SKM-1 (cell line): Measurements from ENCODE around the gene SLC25A21.

Experiments used
- DNase-seq: peaks from one replicate; lab custom pipeline; 2025; ENCODE audit not compliant: unreplicated experiment; lab: John Stamatoyannopoulos, UW

SLC25A21 gene

DNA sequence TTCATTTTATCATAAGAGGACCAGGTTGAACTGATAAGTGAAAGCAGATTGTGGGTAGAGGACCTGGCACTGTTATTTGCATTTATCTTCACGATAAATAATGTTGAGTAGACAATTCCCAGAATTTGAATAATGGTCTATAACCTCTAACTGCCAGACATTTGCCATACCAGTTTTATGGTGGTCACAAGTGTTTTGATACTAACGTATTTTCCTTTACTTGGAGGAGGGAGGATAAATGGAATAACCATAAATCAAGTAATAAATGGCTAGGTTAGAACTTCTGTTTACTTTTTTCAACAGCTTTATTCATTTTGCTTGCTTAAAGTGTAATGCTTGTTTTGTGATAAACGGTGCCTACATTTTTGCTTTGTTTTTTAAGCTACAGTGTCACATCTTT, 501.3 kb downstream of the SLC25A21 start:
- DNase-seq, result no peak

DNA sequence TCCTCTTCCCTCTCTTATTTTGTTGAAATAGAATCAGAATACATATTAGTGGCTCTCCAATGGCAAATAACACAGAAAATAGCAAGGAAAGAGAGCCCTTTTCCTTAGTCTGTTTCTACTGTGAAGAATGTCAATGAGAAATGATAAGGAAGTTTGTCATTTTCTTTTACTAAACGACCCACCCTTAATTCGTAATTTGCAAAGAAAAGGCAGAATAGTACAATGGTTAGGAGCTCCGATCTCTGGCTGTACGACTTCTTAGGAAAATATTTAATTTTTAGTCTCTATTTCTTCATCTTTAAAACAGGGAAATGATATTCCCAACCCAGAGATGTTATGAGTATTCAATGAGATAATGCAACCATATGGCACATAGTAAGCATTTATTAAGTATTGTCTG, 504.7 kb downstream of the SLC25A21 start:
- no peak for DNase-seq

DNA sequence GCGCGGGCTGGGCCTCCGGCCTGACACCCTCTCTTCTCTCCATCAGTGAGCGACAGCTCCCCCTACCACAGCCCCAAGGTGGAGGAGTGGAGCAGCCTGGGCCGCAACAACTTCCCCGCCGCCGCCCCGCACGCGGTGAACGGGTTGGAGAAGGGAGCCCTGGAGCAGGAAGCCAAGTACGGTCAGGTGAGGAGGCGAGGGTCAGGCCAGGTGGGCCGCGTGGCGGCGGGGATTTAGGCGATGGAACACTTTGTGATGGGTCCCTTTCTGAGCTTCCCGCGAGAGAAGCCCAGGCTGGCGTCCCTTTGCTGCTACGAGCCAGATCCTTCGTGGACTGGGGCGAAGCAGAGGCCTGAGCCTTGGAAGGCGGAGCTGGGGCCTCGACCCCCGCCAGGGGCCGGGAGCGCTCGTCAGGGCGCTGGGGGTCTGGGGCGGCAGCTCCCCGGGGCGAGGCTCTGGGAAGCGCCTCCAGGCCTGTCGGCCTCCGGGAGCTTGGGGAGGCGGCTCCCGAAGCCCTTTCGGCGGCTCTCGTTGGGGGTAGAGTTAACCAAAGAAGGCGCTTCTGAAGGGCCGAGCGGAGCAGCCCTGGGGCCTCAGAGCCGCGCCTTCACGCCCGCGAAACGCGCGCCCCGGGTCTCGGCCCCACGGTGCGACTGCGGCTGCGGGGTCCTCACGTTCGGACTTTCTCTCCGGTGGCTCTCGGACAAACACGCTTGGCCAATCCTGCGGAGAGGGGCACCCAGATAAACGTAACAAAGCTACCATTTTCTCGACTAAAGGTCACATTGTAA, 505.8 kb downstream of the SLC25A21 start:
- DNase-seq, result no peak

DNA sequence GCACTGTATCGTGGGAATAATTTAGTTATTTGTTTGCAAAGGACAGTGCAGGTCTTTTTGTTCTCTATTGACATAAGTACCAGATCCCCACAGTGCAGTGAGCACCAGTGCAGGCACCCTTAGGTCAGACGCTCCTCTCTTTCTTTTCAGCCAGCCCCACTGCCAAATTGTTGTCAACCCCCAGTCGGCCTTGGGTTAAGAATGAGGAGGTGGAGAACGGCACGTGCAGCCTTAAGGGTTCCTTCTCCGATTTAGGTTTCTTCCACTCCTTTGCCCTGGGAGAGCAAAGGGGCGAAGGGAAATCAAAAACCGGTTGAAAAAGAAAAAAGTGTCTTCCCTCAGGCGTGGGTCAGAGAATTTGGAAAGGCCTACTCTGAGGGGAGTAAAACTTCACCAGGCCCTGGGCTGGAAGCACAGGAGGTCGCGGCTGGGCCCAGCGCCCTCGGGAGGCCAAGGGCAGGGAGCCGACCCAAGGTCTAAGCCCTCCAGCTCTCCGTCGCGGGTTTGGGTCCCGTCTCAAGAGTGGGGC, 506.5 kb downstream of the SLC25A21 start:
- DNase-seq, result no peak

DNA sequence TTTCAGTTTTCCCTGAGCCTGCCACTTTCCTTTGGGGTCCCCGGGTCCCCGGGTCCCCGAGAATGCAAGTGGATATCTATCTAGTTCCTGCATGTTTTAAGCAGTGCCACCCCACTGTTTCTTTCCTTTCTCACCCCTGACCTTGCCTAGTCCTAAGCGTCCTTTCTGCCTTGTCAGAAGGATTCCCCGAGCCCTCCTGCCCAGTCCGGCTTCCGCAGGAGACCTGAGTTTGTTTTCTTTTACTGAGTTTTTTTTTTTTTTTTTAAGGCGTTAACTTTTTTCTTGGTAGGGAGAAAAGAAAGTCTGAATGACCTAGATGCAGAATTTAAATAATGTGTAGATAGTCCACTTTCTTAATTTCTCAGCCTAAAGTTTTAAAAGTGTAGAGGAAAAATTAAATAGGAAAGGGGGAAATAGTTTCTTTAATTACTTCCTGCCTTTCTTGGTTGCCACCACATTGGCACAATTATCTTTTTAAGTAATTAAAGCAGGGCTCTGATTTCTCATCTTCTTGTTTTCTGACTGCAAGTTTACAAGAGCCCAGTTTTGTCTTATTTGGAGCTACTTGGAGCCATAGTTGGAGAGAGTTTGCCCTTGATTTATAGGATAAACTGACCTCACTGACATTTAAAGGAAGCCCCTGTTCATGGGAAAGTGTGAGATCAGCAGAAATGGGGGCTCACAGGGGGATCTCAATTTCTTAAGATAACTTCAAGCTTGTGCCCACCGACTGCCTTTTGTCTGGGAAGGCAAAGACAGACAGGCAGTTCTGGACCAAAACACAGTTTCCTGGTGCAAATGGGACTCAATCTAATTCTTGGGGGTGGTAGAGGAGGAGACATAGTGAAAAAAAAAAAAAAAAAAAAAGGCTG, 507.8 kb downstream of the SLC25A21 start:
- DNase-seq, result no peak

DNA sequence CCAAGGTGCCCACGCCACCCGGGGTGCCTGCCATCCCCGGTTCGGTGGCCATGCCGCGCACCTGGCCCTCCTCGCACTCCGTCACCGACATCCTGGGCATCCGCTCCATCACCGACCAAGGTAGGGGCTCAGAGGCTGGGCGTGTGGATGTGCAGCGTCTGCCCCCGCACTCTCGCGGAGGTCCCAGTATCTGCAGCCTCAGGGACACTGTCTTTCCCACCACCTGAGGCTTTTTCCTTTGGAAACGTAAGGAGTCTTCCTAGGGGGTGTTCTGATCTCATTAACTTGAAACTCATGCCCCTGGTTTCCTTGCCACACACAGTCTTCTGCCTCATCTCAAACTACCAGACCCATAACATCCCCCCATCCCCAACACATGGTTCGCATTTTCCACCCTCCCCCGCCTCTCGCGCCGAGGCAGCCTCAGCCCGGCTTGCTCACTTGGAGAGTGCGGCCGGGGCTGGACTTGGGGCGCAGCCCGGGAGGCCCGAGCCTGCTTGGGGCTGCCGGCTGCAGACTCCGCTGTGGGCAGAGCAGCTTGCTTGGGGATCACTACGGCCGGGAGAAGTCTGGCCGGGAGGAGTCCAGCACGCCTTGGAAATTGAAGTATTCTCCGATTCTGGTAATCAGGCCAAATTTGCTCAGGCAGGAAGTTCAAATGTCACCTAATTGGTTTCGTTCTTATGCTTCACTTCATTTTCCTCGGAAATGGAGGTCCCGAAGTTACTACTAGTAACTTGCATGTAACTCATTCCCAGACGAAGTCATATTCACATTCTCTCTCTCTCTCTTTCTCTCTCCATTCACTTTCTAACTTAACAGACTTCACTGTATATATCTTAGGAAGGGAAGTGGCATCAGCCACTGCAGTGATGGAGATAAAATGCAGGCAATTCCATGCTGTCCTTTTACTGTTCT, 508.7 kb downstream of the SLC25A21 start:
- no peak for DNase-seq

DNA sequence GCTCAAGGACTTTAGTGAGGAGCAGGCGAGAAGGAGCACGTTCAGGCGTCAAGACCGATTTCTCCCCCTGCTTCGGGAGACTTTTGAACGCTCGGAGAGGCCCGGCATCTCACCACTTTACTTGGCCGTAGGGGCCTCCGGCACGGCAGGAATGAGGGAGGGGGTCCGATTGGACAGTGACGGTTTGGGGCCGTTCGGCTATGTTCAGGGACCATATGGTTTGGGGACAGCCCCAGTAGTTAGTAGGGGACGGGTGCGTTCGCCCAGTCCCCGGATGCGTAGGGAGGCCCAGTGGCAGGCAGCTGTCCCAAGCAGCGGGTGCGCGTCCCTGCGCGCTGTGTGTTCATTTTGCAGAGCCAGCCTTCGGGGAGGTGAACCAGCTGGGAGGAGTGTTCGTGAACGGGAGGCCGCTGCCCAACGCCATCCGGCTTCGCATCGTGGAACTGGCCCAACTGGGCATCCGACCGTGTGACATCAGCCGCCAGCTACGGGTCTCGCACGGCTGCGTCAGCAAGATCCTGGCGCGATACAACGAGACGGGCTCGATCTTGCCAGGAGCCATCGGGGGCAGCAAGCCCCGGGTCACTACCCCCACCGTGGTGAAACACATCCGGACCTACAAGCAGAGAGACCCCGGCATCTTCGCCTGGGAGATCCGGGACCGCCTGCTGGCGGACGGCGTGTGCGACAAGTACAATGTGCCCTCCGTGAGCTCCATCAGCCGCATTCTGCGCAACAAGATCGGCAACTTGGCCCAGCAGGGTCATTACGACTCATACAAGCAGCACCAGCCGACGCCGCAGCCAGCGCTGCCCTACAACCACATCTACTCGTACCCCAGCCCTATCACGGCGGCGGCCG, 509.6 kb downstream of the SLC25A21 start:
- DNase-seq, result no peak

DNA sequence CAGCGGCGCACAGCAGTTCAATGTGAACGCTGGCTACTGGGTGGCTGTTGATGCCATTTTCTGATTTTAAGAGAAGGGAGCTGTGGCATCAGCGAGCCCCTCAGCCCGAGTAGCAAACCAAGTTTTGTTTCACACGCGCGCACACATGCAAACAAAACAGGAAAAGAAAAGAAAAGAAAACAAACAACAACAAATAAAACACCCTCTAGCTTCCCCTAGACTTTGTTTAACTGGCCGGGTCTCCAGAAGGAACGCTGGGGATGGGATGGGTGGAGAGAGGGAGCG, 510.2 kb downstream of the SLC25A21 start:
- DNase-seq, result no peak

DNA sequence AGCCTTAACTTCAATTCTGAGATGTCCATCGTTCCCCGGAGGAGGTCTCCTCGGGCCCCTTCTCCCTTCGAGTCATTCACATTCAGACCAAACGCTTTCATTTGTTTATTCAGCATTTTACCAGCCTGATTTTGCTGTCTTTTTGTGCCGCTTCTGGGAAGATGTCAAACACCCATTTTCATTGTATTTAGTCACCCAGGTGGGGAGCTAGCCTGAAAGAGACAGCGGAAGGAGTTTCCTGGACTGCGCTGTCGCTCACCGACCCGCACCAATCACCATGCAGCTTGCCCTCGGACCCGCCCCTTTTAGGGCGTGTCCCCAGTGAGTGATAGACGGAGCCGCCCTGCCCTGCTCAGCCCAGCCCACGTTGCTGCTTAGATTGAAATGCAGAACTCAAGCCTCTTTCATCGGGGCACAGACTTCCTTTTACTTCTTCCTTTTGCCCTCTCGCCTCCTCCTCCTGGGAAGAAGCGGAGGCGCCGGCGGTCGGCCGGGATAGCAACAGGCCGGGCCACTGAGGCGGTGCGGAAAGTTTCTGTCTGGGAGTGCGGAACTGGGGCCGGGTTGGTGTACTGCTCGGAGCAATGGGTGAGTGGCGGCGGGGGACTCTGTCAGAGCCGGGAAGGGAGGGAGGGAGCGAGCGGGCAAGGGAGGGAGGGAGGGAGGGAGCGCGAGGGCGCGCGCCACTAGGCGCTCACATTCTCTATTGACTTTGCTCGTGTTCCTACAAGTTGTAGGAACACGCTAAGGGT, 510.7 kb downstream of the SLC25A21 start, which contains the start of gene PAX9:
PAX9 (plus strand) TSS at position 355 of the 752 bp plus-strand sequence; CDS start at position 585, 230 bp downstream.
- DNase-seq, result peak; percentile 55

DNA sequence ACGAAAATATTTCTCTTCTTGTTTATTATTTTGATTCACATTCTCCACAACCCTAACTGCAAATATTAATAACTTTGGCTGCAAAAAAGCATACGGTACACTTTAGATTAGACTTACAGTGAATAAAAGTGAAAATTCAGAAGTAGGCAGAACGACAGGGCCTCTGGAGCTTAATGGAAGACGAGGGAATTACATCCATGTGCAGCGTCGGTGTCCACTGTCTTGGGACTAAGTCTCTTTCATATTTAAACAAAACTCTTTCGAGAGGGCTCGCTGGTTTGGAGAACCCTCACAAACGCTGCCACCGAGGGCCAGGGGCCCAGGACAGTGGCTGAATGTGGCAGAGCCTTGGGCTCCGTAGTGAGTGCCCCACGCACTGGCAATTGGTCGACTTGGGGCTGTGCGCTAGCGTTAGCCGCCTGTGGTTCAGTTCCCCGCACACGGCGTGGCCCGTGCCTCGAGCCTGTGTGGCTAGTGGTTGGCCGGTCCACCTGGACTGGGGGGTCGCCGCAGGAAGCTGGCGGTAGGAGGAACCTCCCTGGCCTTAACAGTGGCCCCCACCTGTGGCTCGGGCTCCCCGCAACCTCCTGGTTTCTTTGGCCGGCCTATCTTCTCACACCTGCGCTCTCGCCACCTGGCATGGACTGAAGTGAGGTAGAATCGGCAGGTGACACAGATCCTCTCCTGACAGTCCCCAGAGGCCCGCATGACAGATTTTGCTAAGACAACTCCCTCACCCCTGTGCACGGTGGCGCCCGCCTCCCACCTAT, 511.5 kb downstream of the SLC25A21 start:
- DNase-seq, result no peak

DNA sequence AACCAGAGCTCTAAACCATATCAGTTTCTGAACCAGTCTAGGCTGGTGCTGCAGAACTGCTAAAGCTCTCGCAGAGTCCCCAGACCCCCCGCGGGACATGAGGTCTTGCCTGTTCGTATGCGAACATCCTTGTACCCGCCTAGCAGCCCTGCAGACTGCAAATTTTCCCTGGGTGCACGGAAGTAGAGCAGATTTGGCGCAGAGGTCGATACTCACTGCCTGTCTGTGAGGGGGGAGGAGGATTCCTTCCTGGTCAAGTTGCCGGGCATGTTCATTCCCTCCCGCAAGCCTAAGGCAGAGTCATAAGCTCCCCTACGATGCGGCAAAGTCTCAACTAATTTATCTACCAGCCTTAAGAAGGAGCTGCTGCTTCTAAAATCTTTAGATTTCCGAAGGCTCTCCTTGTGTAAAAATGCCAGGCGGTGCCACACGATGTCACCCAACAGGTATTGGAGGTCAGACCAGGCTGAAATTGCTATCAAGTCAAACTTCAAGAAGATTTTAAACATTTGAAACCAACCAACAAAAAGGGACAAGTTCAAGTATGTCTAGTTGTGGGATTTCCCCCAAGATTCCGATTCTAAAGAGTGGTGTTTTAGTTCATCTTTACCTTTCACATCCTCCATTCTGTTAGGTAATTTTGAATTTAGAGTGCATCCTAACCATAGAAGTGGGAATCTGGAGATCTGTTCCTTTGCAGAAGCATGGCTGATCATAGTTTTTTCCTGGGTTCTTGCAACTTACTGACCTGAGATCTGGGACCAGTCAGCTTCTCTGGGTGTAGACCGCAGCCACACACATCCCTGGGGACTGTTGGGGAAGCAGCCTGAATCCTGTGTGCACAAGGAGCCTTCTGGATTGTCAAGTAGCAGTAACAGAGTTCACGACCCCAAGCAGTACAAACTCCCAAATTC, 512.3 kb downstream of the SLC25A21 start:
- no peak for DNase-seq

DNA sequence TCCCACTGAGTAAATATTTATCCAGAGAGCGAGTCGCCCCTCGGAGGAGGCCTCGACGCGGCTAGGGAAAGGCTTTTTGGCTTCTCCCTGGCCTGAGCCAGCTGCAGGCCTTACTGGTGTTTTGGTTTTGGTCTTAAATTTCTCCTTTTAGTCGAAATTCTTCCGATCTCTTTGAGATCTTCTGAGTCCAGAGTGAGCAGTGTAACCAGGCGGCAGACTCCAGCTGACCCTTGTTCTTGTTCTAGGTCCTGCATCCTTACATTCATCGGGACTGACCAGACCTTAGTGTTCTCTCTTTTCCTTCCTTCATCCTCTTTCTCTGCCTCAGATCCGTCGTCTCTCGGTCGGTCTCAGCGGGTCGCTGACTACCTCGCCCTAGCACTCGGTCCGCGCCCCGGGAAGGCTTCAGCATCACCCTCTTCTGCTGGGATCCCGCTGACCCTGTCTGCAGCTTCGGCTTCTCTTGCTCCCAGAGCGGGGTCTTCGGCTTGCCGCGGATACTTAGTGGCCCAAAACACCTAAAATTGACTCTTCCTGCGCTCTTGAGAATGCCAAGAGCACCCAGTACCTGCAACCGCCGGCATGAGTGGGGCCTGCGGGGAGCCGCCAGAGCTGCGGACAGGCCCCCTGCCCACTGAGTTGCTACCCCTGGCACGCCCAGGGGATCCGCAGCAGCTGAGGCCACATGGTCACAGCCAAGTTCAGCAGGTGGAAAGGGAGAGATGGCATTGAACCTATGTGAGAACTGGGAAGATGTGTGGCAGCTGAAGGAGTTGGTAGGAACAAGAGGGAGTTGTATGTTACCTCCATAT, 513.2 kb downstream of the SLC25A21 start:
- DNase-seq, result no peak

DNA sequence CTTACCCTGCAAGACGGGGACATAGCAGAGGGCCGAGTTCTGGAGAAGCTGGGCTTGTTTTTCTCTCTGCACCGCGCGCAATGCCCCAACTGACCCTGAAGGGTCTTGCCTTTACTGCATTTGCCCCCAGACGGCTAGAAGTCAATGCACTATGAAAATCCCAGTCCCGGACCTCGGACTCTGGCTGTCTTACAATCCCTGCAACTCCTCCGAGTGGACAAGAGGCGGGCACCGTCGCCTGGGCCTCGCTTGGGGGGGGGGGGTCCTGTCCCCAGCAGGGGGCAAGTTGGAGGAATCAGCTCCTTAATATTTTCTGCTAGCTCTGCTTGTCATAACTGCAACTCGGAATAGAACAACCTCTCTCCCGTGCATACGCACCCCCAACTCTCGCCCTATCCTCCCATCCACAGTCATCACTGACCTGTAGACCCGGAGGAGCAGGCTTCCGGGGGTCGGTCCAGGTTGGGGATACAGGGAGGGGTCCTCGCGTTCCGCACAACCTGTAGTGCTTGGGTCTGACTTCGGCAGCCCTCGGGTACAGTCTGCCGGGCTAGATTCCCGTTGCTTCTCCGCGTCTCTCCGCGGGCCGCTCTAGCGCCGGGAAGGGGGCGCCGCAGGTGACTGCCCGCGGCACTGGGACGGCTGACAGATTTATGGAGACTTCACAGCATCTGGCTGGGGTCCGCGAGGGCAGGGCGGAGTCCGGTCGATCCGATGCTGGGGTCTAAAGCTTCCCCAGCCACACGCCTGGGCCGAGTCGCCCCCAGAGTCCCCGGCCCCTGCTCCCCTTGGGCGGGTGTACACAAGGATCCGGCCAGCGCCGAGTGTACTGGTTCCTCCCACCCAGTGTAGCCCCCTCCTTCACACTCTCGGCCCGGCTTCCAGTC, 514.0 kb downstream of the SLC25A21 start:
- no peak for DNase-seq

DNA sequence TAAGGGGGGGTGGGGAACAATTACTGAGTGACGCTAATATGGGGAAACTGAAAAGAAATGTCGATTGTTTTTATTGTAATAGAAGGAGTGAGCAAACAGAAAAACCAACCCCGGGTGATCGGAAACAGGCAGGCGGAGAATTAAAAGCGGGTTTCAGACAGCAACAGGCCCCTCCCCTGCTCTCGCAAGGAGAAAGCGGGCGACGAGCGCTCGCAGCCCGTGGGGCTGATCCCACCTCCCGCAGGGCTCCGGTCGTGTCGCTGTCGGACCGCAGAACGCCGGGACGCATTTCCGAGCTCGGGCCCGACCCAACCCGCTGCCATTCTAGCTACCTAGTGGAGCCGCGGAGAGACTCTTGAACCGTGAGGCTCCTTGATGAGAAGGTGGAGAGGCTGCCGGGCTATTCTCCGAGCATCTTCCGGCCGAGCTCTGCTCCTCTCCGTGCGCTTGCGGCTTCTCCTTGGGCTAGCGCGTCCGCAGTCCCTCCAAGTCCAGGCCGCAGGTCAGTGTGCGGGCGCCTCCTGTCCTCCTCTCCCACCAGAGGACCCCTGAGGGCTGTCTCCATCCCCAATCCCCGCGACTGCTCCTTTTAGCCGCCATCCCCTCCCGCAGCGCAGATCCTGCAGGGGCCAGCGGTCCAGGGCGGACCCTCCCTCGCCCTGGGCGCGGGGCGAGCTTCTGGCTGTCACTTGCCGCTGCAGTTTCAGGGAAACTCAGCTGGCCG, 514.8 kb downstream of the SLC25A21 start:
- no peak for DNase-seq
